Femur (tissue), 1 donor: Measurements from ENCODE around the gene MLC1.
"Not testable (repeated sequence)": the region's sequence is repeated elsewhere in the genome, so short reads cannot be mapped to it uniquely, and the experiment has no call there.

Source experiments
- DNase-seq: peaks from one replicate; pipeline ENCODE4 v3.0.0-alpha.2; 2017

MLC1 gene

DNA sequence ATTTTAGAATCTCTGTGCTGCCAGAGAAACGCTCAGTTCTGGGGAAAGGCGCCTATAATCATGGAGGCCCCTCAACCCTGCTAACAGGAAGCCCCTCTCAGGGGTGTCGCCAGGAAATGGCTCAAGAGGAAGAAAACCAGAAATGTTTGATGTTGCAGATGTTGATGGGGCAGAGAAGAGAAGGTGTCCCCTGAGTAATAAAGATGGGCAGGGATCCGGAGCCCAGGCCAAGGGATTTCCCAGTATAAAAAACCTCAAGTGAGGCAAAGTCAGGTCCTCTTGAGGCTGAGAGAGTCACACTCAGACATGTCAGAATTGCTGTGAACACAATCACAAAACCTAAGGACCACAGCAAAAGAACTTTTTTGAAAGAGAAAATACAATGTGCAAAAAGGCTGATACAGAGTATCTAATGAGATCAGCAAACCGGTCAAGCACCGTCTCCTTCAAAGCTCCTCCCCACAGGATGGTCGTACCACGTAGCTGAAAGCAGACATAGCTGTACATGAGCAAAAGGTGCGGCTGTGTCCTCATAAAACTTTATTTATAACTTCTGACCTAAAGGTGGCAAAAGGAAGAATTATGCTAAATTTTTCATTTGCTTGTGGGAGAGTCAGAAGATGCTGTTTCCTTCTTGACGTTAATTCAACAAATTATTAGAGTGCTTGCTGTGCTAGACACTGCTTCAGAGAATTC is 16.8 kb upstream of the MLC1 start:
- DNase-seq, result no peak

GRCh38 chr22:50098052-50098451 is 12.8 kb upstream of the MLC1 start:
- DNase-seq, result no peak

GRCh38 chr22:50092342-50092741 is 7.1 kb upstream of the MLC1 start:
- DNase-seq, result no peak

DNA sequence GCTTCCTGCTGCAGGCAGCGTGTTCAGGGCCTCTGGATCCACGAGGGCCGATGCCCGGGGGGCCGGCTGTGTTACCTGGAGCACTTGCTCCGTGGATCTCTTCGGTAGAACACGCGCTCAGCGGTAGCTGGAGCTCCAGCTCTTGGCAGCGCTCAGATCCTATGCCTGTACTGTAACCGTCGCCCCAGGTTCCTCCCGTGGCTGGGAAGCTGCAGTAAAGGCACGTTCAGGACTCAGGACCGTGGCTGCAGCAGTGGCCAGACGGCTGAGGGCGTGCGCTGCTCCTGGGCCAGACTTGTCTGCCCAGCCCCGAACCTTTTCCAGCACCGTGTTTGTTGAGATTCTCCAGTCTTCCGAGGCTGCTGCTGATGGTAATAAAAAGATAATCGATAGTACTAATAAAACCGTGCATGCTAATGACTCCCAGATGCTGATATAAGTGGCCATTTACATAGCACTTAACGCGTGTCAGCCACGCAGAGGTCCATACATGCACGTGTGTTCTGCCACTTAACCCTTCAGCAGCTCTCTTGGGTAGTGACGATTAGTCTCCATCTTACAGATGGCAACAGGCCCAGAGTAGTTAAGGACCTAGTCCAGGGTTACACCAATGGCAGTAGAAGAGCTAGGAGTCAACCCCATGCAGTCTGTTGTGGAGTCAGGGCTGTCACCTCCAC is 6.0 kb upstream of the MLC1 start:
- no peak for DNase-seq

DNA sequence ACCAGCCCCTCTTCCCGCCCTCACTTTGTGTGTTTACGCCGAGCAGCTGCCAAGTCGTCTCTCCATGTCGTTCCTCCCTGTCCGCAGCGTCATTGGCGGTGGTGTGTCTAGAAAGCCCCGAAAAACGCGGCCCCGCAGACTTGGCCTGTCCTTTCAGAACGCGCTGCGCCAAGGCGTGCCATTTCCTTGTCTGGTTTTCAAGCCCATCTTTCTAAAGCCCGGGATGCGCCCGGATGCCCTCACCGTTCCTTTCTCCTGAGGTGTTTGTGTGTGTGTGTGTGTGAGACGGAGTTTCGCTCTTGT is 5.1 kb upstream of the MLC1 start:
- DNase-seq, result no peak

DNA sequence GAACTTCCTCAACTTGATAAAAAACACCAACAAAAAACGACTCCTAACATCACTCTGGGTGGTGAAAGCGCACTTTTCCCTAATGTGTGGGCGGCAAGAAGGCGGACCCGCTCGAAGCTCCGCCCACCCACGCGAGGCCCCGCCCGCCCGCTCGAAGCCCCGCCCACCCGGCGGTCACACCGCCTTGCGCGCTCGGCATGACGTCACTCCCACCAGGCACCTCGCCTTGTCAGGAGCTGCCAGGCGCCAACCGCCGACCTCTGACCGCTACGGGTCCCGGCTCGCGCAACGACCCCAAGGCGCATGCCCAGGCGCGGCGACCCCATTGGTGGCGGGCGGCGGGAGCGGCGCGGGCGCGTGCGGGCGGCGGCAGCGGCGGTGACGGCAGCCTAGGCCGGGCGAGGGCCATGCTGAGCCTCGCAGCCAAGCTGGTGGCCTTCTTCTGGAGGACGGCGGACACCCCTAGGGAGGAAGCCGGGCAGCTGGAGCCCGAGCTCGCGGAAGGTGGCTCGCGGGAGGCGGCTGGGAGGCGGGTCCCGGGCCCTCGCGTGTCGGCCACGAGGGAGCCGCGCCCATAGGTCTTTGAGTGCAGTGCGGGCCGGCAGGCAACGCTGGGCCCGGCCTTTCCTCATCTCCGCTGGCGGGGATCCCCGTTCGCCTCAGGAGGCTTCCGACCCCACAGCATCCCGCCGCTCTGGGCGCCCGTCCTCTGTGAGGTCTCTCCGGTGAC is 4.6 kb upstream of the MLC1 start, which contains the start of gene MOV10L1:
MOV10L1 (plus strand) TSS at position 325 of the 730 bp plus-strand sequence; CDS start at position 408, 83 bp downstream.
- peak; percentile 75 for DNase-seq

GRCh38 chr22:50089231-50089630 is 4.0 kb upstream of the MLC1 start:
- DNase-seq, result no peak

DNA sequence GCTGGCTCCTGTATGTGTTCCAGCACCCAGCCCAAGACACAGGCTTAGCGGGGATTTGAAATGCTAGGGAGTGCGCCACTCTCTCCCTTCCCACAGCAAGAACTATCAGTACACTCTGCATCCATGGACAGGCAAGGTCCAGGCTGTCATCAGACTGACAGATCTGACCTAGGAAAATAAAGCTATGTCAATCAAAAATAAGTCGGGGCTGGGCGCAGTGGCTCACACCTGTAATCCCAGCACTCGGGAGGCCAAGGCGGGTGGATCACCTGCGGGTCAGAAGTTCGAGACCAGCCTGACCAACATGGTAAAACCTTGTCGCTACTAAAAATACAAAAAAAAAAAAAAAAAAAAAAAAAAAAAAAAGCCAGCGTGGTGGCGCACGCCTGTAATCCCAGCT is 2.9 kb upstream of the MLC1 start:
- no peak for DNase-seq

GRCh38 chr22:50087646-50088045 is 2.4 kb upstream of the MLC1 start:
- DNase-seq, result no peak

DNA sequence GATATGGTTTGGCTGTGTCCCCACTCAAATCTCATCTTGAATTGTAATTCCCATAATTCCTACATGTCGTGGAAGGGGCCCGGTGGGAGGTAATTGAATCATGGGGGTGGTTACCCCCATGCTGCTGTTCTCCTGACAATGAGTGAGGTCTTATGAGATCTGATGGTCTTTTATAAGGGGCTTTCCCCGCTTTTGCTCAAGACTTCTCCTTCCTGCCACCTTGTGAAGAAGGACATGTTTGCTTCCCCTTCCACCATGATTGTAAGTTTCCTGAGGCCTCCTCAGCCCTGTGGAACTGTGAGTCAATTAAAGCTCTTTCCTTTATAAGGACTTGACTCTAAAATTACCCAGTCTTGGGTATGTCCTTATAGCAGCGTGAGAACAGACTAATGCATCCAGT is 1.7 kb upstream of the MLC1 start:
- not testable (repeated sequence) for DNase-seq

DNA sequence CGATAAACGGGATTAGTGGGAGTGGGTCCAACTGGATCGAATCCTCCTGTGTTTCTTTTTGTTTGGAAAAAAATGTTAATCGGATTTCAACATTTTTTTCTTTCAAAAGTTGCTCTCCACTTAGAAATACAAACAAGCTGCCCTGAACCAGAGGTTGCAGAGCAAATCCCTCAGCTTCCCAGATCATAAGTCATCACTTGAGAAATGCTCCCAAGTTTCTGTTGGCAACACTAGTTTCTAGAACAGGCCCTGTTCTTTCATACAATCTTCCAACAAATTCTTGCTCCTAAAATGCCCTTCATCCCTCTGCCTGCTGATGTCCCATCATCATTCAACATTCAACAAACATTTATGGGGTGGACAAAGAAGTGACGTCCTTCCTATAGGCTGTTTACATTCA is 1.3 kb upstream of the MLC1 start:
- DNase-seq, result no peak

DNA sequence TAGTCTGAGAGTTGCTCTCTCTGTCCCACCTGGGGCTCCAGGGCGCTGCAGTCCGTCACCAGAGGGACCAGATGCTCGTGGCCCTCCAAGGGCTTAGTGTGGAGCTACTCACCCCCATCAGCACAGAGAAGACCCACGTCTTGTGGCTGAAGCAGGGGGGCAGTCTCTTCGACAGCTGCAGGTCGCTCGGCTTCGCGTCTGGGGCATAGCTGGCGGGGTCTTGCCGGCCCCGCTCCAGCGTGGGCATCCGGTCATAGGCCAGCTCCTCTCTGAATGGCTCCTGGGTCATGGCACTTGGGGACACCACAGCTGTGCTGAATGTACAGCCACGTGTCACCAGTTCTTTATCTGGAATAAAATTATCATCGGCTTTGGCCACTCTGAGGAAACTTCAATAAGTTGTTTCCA is 608 bp downstream of the MLC1 start:
- DNase-seq, result no peak

- no peak for DNase-seq
Measured at GRCh38 chr22:50084080-50084477, 1.1 kb downstream of the MLC1 start.

DNA sequence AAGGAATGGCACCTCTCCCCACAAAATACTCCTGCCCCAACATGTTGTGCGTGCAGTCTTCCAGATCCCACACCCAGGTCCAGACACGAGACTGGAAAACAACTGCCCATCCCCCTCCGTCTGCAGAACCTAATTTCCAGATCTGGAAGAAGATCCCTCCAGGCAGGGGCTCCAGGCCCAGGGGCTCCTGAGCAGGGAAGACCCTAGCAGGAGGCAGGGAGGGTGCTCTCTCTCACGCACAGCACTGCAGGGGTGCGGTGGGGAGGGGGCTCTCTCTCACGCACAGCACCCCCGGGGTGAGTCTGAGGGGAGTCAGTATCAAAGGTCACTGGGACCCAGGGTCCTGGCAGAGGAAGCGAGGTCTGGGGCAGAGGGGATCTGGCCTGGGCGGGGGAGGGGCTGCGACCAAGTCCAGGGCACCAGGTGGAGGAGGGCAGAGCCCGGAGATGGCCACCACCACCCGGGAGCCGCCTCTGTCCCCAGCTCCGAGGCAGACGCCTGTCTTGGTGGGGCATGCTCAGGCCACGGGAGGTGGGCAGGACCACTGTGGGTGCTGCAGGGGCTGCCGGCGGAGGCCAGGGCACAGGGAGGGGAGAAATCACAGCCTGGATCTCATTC is 1.7 kb downstream of the MLC1 start:
- DNase-seq, result no peak

DNA sequence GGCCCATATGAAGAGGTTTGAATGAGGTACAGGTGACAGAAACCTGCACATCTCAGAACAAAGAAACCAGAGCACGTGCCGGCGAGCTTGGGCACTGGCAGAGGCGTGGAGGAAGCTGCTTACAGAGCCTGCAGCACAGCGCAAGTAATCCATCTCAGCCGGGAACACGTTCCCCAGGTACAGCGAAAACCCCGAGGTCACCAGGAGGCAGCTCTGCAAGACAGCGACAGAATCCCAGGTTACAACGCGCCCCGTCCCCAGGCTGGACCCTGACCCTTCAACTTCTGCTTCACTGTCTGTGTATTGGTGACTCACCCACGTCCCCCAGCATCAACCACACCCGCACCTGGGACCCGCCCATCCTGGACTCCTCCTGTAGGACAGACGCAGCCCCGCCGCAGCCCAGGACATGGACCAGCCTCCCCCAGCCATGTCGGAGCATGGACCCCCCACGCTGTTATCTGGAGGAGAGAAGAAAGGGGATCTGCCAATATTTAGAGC is 2.2 kb downstream of the MLC1 start:
- no peak for DNase-seq

DNA sequence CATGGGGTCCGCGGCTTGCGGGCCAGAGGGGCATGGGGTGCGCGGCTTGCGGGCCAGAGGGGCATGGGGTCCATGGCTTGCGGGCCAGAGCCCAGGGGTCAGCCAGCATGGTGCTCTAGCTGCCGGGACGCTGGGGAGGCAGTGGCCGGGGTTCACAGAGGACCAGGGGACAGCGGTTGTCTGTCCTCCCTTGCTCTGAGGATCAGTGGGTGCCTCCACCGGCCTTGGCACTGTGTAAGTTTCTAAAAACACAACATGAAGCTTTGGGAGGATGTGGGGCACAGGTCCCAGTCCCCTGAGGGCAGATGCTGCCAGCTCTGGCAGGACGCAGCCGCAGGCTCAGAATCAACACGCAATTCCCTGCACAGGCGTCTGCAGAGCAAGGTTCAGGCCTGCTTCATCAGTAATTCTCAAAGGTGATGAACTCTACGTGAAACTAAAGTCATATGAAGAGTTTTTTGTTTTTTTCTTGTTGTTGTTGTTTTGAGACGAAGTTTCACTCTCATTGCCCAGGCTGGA is 3.0 kb downstream of the MLC1 start:
- no peak for DNase-seq

DNA sequence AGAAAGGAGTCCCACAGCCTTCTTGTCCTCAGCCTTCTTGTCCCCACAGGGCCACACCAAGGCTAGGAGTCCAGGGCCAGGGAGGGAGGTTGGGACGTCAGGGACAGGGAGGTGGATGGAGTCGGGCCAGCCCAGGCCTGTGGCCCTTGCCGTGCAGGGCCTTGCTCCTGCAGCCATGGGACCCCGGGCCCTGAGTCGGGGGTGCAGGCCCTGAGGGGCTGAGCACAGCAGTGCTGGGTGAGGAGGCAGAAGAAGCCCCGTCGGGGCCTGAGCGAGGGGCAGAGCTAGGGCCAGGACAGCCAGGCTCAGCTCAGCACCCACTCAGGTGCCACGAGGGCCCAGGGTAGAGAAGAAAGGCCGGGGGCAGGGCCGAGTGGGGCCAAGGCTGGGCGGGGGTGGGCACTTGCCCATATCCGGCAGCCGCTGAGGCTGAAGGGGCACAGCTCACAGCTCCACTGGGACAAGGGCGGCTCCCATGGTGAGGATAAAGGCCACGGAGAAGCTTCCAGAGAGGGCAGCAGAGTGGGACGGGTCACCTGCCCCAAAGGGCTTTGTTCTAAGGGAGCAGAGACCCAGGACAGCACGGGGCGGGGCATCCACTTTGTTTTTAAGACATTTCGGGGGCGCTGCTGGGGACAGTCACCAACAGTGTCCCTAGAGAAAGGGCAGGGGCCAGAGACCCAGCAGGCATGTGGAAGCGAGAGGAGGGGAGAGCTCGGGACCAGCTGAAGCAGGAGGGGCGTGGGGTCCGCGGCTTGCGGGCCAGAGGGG is 3.6 kb downstream of the MLC1 start:
- no peak for DNase-seq

DNA sequence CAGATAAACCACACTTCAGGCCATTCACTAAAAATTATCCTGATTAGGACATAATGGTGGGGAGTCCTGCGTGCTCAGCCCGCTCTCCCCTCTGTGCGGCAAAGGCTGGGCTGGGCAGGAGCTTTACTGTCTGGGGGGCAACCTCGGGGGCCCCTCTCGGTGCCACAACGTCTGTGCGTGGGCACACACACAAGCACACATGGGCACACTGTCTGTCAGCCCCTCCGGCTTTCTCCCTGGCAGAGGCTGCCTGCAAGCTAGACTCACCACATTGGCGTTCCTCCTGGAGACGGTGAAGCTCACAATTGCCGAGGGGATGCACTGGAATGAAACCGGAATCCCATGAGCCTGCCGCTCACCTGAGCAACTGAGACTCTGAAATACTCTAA is 5.2 kb downstream of the MLC1 start:
- DNase-seq, result no peak

- no peak for DNase-seq
Measured at GRCh38 chr22:50078761-50079160, 6.5 kb downstream of the MLC1 start.

GRCh38 chr22:50078246-50078645 is 7.0 kb downstream of the MLC1 start:
- DNase-seq, result no peak

DNA sequence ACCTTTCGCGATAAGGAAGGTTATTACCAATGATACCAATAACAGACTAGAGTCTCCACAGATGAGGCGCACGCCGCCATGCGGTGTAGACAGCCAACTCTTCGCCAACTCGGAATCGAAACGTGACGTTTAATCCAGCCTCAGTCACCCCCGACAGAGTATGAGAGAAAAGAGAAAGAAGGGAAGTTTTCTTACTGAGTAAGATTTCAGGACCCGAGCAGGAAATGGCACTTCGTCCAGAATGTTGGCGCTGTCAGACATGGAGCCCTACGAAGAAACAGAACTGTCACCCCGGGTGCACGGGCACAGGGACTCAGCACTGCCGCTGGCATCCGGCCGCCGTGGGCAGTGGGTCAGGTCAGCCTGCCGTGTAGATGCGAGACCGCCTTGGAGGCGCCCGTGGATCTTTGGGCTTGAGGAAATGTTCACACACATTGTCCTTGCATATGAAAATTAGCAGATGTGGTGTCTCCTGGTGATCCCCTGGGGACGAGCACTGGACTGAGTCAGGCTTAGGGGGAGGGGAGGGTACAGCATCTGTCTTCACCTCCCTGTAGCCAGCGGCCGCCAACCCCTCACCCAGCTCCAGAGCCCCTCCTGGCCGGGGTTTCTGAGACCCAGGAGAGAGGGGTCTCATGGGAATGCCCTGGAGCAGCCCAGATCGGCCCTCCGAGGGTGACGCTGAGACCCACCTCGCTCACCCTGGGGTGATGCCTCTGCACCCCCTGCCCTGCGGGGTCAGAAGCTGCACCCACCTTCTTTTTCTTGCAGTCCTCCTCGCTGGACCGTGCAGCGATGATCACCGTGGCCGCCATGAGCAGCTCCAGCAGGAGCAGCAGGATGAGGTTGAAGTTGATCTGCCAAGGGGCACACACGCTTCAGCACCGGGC is 8.3 kb downstream of the MLC1 start:
- no peak for DNase-seq
